ENCODE results near the gene SEMA6B.
A peak's percentile ranks its signal among the peaks of the same experiment; 100 is the strongest.
"Not testable (repeated sequence)": the region's sequence is repeated elsewhere in the genome, so short reads cannot be mapped to it uniquely, and the experiment has no call there.

Gene SEMA6B

GRCh38 chr19:4542896-4543841 lies 16.3 kb downstream of the SEMA6B start:
- no peak for DNase-seq

GRCh38 chr19:4541806-4542145 lies 17.7 kb downstream of the SEMA6B start:
- DNase-seq, result not testable (repeated sequence)

DNA sequence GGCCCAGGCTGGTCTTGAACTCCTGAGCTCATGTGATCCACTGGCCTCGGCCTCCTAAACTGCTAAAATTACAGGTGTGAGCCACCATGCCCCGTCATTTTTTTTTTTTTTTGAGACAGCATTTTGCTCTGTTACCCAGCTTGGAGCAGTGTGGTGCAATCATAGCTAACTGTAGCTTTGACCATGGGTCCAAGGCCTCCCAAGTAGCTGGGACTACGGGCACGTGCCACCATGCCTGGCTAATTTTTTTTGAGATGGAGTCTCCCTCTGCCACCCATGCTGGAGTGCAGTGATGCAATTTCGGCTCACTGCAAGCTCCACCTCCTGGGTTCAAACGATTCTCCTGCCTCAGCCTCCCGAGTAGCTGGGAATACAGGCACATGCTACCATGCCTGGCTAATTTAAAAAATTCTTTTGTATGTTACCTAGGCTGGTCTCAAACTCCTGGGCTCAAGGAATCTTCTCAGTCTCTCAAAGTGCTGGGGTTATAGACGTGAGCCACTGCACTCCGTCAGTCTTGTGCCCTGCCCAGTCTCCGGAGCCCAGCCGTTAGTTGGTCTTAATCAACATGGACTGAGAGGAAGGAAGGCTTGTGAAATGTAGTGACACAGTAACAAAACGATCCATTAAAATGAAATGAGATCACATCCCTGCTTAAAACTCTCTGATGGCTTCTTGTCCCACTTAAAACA lies 18.2 kb downstream of the SEMA6B start:
- DNase-seq, result no peak

DNA sequence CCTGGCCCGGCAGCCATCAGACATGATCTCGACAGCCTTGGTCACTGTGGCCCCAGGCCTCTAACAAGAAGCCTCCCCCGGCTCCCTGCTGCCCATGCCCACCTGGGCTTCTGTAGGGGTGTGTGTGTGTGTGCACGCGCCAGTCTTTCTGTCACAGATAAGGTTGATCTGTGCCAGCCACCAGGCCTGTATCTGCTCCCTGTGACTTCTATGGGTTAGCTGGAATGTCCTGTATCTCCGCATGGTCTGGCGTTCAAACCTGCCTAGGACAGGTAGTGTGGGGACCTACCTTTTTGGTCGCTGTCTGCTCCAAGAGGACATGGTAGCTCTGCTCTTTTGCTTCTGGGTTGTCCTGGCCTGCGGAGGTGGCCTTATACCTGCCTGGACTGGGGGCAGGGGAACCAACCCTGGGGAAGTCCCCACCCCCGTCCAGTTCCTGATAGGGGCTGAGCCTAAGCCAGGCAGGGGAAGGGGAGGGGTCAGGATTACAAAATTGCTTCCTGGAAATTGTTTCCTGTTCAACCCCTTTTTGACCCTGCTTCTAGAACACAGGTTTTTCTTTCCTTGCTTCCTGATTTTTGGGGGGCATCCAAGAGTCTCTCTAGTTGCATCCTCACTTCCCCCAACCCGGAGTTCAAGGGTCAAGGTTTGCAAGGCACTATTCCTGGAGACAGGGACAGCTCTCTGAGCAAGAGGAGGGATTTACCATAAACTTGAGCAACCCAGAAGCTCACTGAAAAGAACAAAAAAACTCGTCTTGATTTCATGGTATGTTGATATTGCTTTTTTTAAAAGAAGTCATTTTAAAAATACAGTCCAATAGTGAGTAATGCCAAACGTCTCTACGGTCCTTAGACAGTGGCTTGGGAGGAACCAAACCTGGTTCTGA lies 19.5 kb downstream of the SEMA6B start, which contains the start of gene LRG1:
TSS of gene LRG1 (minus strand) at position 344 of the 889 bp plus-strand sequence. CDS start at position 321, 23 bp downstream.
- DNase-seq, result no peak

- DNase-seq, result no peak
Observed at GRCh38 chr19:4539169-4539692, 20.3 kb downstream of the SEMA6B start.

- DNase-seq, result no peak
Observed at GRCh38 chr19:4538601-4538954, 20.9 kb downstream of the SEMA6B start.

DNA sequence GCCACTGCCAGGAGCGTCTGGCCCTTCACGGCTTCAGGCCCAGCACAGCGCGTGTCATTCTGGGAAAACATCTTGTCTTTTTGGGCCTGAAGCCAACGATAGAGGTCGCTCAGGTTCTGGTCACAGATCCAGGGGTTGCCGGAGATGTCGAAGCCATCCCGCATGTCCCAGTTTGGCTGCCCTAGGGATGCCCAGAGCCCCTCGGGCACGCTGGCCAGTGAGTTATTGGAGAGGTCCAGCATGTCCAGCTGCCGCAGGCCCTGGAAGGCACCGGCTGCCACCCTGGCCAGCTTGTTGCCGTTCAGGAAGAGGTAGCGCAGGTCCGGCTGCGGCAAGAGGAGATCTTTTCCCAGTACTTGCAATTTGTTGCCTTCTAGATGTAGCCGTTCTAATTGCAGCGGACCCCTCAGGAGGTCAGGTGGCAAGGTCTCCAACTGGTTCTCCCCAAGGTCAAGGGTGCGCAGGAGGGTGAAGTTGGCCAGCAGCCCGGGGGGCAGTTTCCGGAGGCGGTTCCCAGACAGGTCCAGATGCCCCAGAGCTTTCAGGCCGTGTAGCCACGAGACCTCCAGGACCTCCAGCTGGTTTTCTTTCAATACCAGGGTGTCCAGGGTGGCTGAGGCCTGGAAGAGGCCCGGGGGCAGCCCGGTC lies 21.4 kb downstream of the SEMA6B start:
- DNase-seq, result no peak

DNA sequence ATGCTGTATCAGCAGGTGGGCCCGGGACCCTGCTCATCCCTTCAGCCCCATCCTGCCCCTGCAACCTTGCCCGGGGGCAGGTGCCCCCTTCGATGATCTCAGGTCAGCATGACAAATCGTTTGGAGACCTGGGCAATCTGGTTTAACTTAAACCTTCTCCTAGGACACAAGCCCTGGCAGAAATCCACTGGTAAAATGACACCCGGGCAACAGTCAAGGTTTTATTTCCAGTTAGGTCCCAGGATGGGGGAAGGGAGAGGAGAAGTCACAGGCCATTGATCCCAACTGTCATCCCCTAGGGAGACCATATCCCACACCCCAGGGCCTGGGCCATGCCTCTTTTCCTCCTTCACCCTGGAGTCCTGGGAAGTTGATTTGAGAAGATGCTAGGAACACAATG lies 22.7 kb downstream of the SEMA6B start:
- DNase-seq, result no peak

GRCh38 chr19:4534836-4535658 lies 24.4 kb downstream of the SEMA6B start, which contains the start of gene PLIN5:
Gene PLIN5 (minus strand): TSS chr19:4535224. CDS start chr19:4534074, 1,150 bp downstream.
- peak; percentile 8 for DNase-seq

DNA sequence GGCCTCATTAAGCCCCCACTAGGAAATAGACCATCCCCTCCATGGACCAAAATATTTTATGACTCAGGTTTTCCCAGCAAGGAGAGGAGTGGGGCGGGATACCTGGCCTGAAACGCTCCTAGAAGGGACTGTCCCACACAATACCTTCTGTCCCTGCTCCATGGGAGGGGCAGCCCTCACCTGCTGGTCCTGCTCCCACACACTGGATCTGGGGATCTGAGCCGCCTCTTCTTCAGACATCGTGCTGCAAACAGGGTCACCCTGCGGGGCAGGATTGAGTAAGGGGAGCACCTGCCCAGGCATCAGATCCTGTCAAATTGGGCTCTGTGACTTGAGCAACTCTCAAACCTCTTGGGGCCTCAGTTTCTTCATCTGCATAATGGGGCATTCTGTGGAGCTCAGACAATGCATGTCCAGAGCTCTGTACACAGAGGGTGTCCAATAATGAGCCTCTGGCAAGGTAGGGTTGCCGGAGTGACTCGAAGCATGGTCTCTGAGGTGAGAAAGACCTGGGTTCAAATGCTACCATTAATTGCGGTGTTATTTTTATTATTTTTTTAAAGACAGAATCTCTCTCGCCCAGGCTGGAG lies 25.6 kb downstream of the SEMA6B start:
- no peak for DNase-seq

- DNase-seq, result no peak
Observed at GRCh38 chr19:4533334-4533733, 26.1 kb downstream of the SEMA6B start.

- DNase-seq, result no peak
Observed at GRCh38 chr19:4531562-4532165, 27.8 kb downstream of the SEMA6B start.

- DNase-seq, result no peak
Observed at GRCh38 chr19:4529924-4530522, 29.5 kb downstream of the SEMA6B start.

GRCh38 chr19:4528843-4529242 lies 30.6 kb downstream of the SEMA6B start:
- no peak for DNase-seq

- not testable (repeated sequence) for DNase-seq
Observed at GRCh38 chr19:4527377-4527776, 32.1 kb downstream of the SEMA6B start.

- DNase-seq, result no peak
Observed at GRCh38 chr19:4525563-4526002, 33.9 kb downstream of the SEMA6B start.

DNA sequence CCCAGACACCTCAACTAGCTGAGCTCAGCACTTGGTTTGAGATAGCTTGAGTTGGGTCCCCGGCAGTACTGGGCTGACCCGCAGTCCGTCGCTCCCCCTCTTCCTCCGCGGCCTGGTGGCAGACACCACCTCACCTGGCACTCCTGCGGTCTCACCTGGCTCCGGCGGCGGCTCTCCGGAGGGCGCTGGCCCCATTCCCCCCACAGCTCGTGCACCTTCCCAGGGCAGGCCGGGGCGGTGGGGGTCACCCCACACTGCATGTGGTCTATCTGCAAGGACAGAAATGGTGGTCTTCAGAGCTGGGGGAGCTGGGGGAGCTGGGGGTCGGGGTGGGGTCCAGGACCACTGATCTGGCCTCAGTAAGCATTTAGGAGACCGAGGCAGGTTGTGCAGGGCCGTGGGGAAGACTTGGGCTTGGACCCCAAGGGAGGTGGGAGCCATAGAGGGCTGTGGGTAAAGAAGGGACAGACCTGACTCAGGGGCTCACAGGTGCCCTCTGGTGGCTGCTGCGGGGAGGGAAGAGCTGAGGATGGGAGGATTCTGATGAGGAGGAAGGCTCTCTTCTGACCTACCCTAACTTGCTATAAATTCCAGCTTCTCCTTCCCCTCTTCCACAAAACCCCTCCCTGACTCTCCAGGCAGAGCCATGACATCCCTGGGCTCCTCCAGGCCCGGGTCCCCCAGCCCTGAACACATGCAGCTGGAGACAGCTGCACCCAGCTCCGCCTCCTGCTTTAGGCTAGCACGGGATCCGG lies 34.5 kb downstream of the SEMA6B start:
- DNase-seq, result peak; percentile 52

DNA sequence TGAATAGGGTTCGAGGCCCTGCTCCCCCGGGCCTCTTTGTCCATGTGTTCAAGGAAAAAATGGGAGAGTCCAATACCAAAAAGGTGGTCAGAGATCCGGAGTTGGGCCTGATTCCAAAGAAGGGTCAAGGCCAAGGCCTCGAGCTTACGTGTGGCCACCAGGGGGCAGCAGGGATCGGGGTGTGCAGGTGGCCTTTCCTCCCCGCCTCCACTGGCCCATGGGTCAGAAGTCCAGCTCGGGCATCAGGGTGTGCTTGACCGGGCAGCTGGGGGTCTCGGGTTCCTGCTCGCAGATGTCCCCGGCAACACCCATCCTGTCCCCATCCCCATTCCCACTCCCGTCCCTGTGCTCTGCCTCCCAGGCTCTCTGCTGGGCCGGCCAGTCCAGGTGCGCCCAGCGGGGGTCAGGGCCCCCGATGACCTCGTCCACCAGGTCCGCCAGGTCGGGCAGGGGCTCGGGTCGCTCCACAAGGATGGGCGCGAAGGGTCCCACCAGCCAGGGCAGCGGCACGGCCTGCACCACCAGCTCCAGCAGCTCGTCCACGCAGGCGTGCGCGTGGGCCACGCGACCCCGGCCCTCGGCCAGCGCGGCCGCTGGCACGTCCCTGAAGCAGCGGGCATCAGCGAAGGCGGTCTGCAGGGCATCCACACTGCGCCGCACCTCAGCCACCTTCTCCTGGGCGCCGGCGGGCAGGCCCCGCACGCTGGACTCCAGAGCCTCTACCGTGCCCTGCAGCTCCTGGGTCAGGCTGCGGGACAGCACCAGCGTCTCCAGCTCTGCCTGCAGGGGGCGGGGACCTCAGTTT lies 36.0 kb downstream of the SEMA6B start:
- DNase-seq, result no peak

Measured in CD4-positive, alpha-beta T cell treated with Interleukin-4 for 4 hours (primary cell).